SH-SY5Y (cell line): ENCODE results near the gene SLC39A10.

Experiments used
- GATA2 ChIP-seq: IDR thresholded peaks from 2 replicates; pipeline ENCODE4 v1.6.1; 2011; ENCODE audit warnings: mild to moderate bottlenecking, low read depth, low read length
- GATA3 ChIP-seq: IDR thresholded peaks from 2 replicates; pipeline ENCODE4 v1.6.1; 2011; ENCODE audit warnings: low read depth, mild to moderate bottlenecking, low read length, moderate library complexity

GRCh38 chr2:195716466-195716865, 59.4 kb downstream of the SLC39A10 start:
- no peak for TF ChIP-seq GATA2
- no peak for TF ChIP-seq GATA3
